ENCODE data around the gene IFT43. TPM values are rescaled to one million over a fixed set of nuclear protein-coding genes. Genes with fewer than 3 reads are reported as not detected.

IFT43 gene
- total RNA-seq, 1 experiment from 2014 or later: 20.0 TPM

GRCh38 chr14:76078501-76078900, 92.9 kb downstream of the IFT43 start:
- CTCF ChIA-PET: no interaction called here
- DNase-seq (ENCODE audit: low read depth, low spot score): no peak
- Histone ChIP-seq H3K27me3 (ENCODE audit: control insufficient read depth, insufficient read depth, low read length) (no peaks in the 10 kb centered on the region), H3K27ac (ENCODE audit: low read length) (no peak overlapping the region), H3K9me3 (ENCODE audit: control insufficient read depth, insufficient read depth, low read depth, low read length) (no peaks in the 10 kb centered on the region), H3K4me1 (ENCODE audit: control insufficient read depth, insufficient read depth, low read length) (no peaks in the 10 kb centered on the region), H3K4me3 (ENCODE audit: low read depth in 2 of 2, low read length in 2 of 2) (no peak overlapping the region), H3K36me3 (ENCODE audit: control insufficient read depth, insufficient read depth, low read length) (no peaks in the 10 kb centered on the region)
- POLR2A ChIA-PET: no interaction called here
- TF ChIP-seq SIN3A (IDR thresholded peaks at IDR 0.05; ENCODE audit: borderline replicate concordance, insufficient read depth, low read depth, low read length) (no peak), POLR2AphosphoS5 (IDR thresholded peaks at IDR 0.05; ENCODE audit: low read depth, low read length) (no peak), TCF7L2 (IDR thresholded peaks at IDR 0.05; ENCODE audit: low read depth, low read length) (no peak), REST (IDR thresholded peaks at IDR 0.05; ENCODE audit: insufficient read depth in 1 of 2, low read depth in 2 of 2, low read length in 1 of 2) (no peak)
- no peak for ATAC-seq
- BruUV-seq (replicated peaks): no TSS peak
- intact Hi-C loops (cut with micrococcal nuclease; ENCODE audit: unreplicated experiment) (no loop called here), in situ Hi-C loops (cut with HindIII; ENCODE audit: low pct_unique_long_range_greater_than_20kb, low sequenced_read_pairs) (no loop called here)

- no peak overlapping the region for H3K4me3 ChIP-seq (ENCODE audit: low read depth in 2 of 2, low read length in 2 of 2)
- no peaks in the 10 kb centered on the region for H3K9me3 ChIP-seq (ENCODE audit: control insufficient read depth, insufficient read depth, low read depth, low read length)
- CTCF ChIA-PET: no interaction called here
- H3K36me3 ChIP-seq (ENCODE audit: control insufficient read depth, insufficient read depth, low read length): no peaks in the 10 kb centered on the region
- BruUV-seq (replicated peaks): no TSS peak
- H3K27me3 ChIP-seq (ENCODE audit: control insufficient read depth, insufficient read depth, low read length): no peaks in the 10 kb centered on the region
- H3K4me1 ChIP-seq (ENCODE audit: control insufficient read depth, insufficient read depth, low read length): no peaks in the 10 kb centered on the region
- H3K27ac ChIP-seq (ENCODE audit: low read length): no peak overlapping the region
- TF ChIP-seq CTCF (IDR thresholded peaks at IDR 0.05) (no peak), POLR2AphosphoS5 (IDR thresholded peaks at IDR 0.05; ENCODE audit: low read depth, low read length) (no peak), REST (IDR thresholded peaks at IDR 0.05; ENCODE audit: insufficient read depth in 1 of 2, low read depth in 2 of 2, low read length in 1 of 2) (no peak), SIN3A (IDR thresholded peaks at IDR 0.05; ENCODE audit: borderline replicate concordance, insufficient read depth, low read depth, low read length) (no peak), TCF7L2 (IDR thresholded peaks at IDR 0.05; ENCODE audit: low read depth, low read length) (no peak)
- intact Hi-C loops (cut with micrococcal nuclease; ENCODE audit: unreplicated experiment): no loop called here
- ATAC-seq (no peak), DNase-seq (ENCODE audit: low read depth, low spot score) (no peak)
- POLR2A ChIA-PET: no interaction called here
- in situ Hi-C loops (cut with HindIII; ENCODE audit: low pct_unique_long_range_greater_than_20kb, low sequenced_read_pairs): no loop called here
These were observed 94.5 kb downstream of the IFT43 start for GRCh38 chr14:76080025-76080424.

All from Panc1 (cell line).